ENCODE results near the gene GBA2.

GBA2 gene

GRCh38 chr9:35690614-35691333 is 58.3 kb downstream of the GBA2 start:
- peak; percentile 51 for DNase-seq (ENCODE audit: low spot score)

DNA sequence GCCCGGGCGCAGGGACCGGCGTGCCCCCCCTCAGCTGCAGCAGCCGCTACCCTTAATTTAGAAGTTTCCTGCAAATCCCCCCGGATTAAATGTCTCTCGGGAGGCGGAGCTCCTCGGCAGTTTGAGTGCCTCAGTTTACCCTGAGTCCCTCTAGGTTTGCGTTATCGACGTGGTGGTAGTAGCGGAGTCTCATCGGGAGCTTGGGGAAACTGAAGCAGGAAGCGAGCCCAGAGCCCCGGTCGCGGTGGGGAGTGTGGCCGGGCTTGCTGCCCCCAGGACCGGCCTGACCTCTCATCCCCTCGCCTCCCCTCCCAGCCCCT is 58.8 kb downstream of the GBA2 start:
- DNase-seq (ENCODE audit: low spot score) = no peak

GRCh38 chr9:35689542-35690293 is 59.3 kb downstream of the GBA2 start, which contains the start of gene TPM2:
TPM2 (minus strand) TSS chr9:35689925; CDS start chr9:35689817, 108 bp downstream.
- no peak for DNase-seq (ENCODE audit: low spot score)

GRCh38 chr9:35688558-35689541 is 60.2 kb downstream of the GBA2 start:
- no peak for DNase-seq (ENCODE audit: low spot score)

GRCh38 chr9:35687972-35688557 is 61.0 kb downstream of the GBA2 start:
- DNase-seq (ENCODE audit: low spot score) = no peak

GRCh38 chr9:35687306-35687705 is 61.7 kb downstream of the GBA2 start:
- no peak for DNase-seq (ENCODE audit: low spot score)

Data from D341Med (cell line).